ENCODE results near the gene KCNN3.

KCNN3 gene

GRCh38 chr1:154867064-154867825, 2.8 kb downstream of the KCNN3 start:
- H3K4me3 ChIP-seq (ENCODE audit: low read depth, low read length), result no peak overlapping the region; the same call in 1 of the 2 replicates
- H3K4me1 ChIP-seq (ENCODE audit: control insufficient read depth, insufficient read depth, low read length), result peaks cover 5% of the 10 kb centered on the region
- no peak overlapping the region for H3K27ac ChIP-seq (ENCODE audit: extremely low read depth, low read depth, low read length)
- no peaks in the 10 kb centered on the region for H3K36me3 ChIP-seq (ENCODE audit: control insufficient read depth in 2 of 2, insufficient read depth in 1 of 2, low read length in 2 of 2)
- no peaks in the 10 kb centered on the region for H3K9me3 ChIP-seq (ENCODE audit: control insufficient read depth, insufficient read depth, low read depth, low read length)
- TF ChIP-seq AEBP2 (tag by site-specific recombination; IDR thresholded peaks at IDR 0.05; ENCODE audit: borderline replicate concordance), result no peak
- no peak for TF ChIP-seq ZNF302 (tag by site-specific recombination; IDR thresholded peaks at IDR 0.05; ENCODE audit: low read depth)
- TF ChIP-seq EGR2 (tag by site-specific recombination; IDR thresholded peaks at IDR 0.05; ENCODE audit: low read depth), result no peak
- no peak for TF ChIP-seq SP3 (tag by site-specific recombination; IDR thresholded peaks at IDR 0.05)
- TF ChIP-seq ZNF664 (tag by site-specific recombination; IDR thresholded peaks at IDR 0.05), result no peak
- TF ChIP-seq ZNF211 (tag by site-specific recombination; IDR thresholded peaks at IDR 0.05; ENCODE audit: low read depth), result no peak
- no peak for TF ChIP-seq PRDM10 (tag by site-specific recombination; IDR thresholded peaks at IDR 0.05)
- no peak for TF ChIP-seq ZFP41 (tag by site-specific recombination; IDR thresholded peaks at IDR 0.05; ENCODE audit: borderline replicate concordance)
- no peak for TF ChIP-seq ZNF121 (tag by site-specific recombination; IDR thresholded peaks at IDR 0.05)
- no peak for TF ChIP-seq SCRT1 (tag by site-specific recombination; IDR thresholded peaks at IDR 0.05; ENCODE audit: borderline replicate concordance)
- TF ChIP-seq ZBTB48 (tag by site-specific recombination; IDR thresholded peaks at IDR 0.05), result no peak
- TF ChIP-seq INSM2 (tag by site-specific recombination; IDR thresholded peaks at IDR 0.05), result no peak
- TF ChIP-seq ZNF544 (tag by site-specific recombination; IDR thresholded peaks at IDR 0.05), result no peak
- no peak for TF ChIP-seq CTCF (tag by site-specific recombination; IDR thresholded peaks at IDR 0.05)
- TF ChIP-seq ZNF837 (tag by site-specific recombination; IDR thresholded peaks at IDR 0.05), result no peak
- no peak for TF ChIP-seq ZNF292 (tag by site-specific recombination; IDR thresholded peaks at IDR 0.05; ENCODE audit: borderline replicate concordance, low read depth)
- ChIA-PET CTCF (interaction anchor here (0.6 to 2.1 kb wide), 5 partner anchors 17 to 218 kb away, joined by 3 to 6 read pairs (median 4); no protein-coding TSS in a partner anchor), POLR2A (no interaction called here)
